Left ventricle myocardium inferior (tissue), 1 donor: Measurements from ENCODE around the gene CPHXL. TPM values are rescaled to one million over a fixed set of nuclear protein-coding genes. Genes with fewer than 3 reads are reported as not detected.

Source experiments
- DNase-seq: peaks from one replicate; pipeline ENCODE4 v3.0.0-alpha.2; 2020
- H3K27ac ChIP-seq: fragments of 200-600 bp; replicated peaks from 2 replicates; pipeline ENCODE4 v1.8.0; 2021
- H3K27me3 ChIP-seq: fragments of 200-600 bp; 2 replicates; pipeline ENCODE4 v1.8.0; 2021; ENCODE audit warnings: low read depth
- H3K36me3 ChIP-seq: fragments of 200-600 bp; 2 replicates; pipeline ENCODE4 v1.8.0; 2021
- H3K4me1 ChIP-seq: fragments of 200-600 bp; 2 replicates; pipeline ENCODE4 v1.8.0; 2021
- H3K4me3 ChIP-seq: fragments of 200-600 bp; 2 replicates; pipeline ENCODE4 v1.8.0; 2021; ENCODE audit warnings: mild to moderate bottlenecking, moderate library complexity
- H3K9me3 ChIP-seq: fragments of 200-600 bp; replicated peaks from 2 replicates; pipeline ENCODE4 v1.8.0; 2021
- intact Hi-C: fragments of 100-400 bp; cut with micrococcal nuclease; formaldehyde crosslinking; loops from one replicate; pipeline ENCODE4 v1.11.0; 2022
- total RNA-seq: library from RNA; stranded (reverse); fragmentation: NEBNext Ultra II Directional; extraction: Animal tissue kit (Norgen Biotek cat#: 25700); gene quantifications from one replicate; pipeline ENCODE4 v1.2.1, GENCODE V29; 2021
- TF ChIP-seq, protein P1 (sequence below): fragments of 200-600 bp; IDR thresholded peaks from 2 replicates; pipeline ENCODE4 v1.8.0; 2021; ENCODE audit warnings: antibody characterized with exemption, mild to moderate bottlenecking, borderline replicate concordance
- donor health status: DM: no; HTN: yes; CAD: no; lungs with severe emphysema.

Gene CPHXL
- total RNA-seq, 1 donor from 2014 or later = not detected

DNA sequence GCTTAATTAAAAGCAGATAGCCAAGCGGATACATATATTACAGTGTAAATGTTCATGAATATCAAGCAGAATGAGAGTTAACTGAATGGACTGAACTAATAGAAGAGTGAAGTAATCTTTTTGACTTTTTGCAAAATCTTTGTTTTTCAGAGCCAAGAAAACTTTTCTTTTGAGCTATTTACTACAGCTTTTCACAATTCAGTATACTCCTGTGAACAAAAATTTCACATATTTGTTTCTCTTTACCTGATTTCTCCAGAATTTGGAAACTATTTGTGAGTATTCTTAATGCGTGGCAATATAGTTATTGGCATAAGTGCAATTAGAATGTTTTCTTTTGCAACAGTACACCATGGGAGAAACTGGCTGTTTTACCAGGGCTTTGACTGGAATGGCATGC is 15.9 kb downstream of the CPHXL start:
- H3K27me3 ChIP-seq = no peaks in the 10 kb centered on the region
- intact Hi-C loops = no loop called here

DNA sequence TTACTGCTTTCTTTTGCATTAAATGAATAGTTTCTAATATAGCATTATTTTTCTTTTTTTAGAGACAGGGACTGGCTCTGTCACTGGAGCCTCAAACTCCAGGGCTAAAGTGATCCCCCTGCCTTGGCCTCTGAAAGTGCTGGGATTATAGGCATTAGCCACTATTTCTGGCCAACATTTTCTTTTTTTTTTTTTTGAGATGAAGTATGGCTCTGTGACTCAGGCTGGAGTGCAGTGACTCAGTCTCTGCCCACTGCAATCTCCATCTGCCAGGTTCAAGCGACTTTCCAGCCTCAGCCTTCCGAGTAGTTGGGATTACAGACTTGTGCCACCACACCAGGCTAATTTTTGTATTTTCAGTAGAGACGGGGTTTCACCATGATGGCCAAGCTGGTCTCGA is 23.0 kb downstream of the CPHXL start:
- TF ChIP-seq, protein P1, sequence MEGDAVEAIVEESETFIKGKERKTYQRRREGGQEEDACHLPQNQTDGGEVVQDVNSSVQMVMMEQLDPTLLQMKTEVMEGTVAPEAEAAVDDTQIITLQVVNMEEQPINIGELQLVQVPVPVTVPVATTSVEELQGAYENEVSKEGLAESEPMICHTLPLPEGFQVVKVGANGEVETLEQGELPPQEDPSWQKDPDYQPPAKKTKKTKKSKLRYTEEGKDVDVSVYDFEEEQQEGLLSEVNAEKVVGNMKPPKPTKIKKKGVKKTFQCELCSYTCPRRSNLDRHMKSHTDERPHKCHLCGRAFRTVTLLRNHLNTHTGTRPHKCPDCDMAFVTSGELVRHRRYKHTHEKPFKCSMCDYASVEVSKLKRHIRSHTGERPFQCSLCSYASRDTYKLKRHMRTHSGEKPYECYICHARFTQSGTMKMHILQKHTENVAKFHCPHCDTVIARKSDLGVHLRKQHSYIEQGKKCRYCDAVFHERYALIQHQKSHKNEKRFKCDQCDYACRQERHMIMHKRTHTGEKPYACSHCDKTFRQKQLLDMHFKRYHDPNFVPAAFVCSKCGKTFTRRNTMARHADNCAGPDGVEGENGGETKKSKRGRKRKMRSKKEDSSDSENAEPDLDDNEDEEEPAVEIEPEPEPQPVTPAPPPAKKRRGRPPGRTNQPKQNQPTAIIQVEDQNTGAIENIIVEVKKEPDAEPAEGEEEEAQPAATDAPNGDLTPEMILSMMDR = no peak
- no peak for DNase-seq
- H3K9me3 ChIP-seq = no peaks in the 10 kb centered on the region
- no peak overlapping the region for H3K4me3 ChIP-seq
- H3K36me3 ChIP-seq = no peaks in the 10 kb centered on the region
- no peaks in the 10 kb centered on the region for H3K4me1 ChIP-seq
- intact Hi-C loops = no loop called here
- no peaks in the 10 kb centered on the region for H3K27me3 ChIP-seq
- H3K27ac ChIP-seq = no peak overlapping the region

More for the DNA sequence above, 15.9 kb downstream of the CPHXL start:
- no peak for DNase-seq
- Histone ChIP-seq H3K4me3 (no peak overlapping the region), H3K27ac (no peak overlapping the region), H3K9me3 (peaks cover 27% of the 10 kb centered on the region), H3K4me1 (no peaks in the 10 kb centered on the region), H3K36me3 (peaks cover 13% of the 10 kb centered on the region)
- TF ChIP-seq, protein P1 = no peak

- no peaks in the 10 kb centered on the region for H3K27me3 ChIP-seq
- no peak for DNase-seq
- TF ChIP-seq, protein P1 = no peak
- no peaks in the 10 kb centered on the region for H3K9me3 ChIP-seq
- no peak overlapping the region for H3K4me3 ChIP-seq
- intact Hi-C loops = no loop called here
- no peak overlapping the region for H3K27ac ChIP-seq
- H3K4me1 ChIP-seq = no peaks in the 10 kb centered on the region
- H3K36me3 ChIP-seq = no peaks in the 10 kb centered on the region
These were observed 24.0 kb downstream of the CPHXL start for GRCh38 chr16:75702242-75702641.

DNA sequence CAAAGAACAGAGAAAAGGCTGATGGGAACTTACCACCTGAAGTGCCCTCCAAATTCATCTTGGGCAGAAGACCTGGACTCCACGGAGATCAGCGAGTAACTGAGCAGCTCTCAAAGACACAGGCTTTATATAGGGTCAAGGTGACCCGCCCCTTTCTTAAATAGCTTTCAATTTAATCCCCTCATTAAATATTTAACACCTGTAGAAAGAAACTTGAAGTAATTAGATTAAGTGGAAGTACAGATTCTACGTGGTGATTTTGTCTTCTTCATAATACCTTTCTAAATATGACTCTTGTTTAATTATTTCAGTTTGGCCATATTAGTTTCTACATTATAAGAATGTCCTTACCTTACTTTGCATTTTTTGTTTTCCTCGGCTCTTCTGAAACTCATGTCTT is 24.9 kb downstream of the CPHXL start, which contains the start of gene DUXB:
Gene DUXB, minus strand, starts transcription at position 101 of the 400 bp plus-strand sequence. Its CDS starts 43 bp downstream, at position 58.
- Histone ChIP-seq H3K36me3 (no peaks in the 10 kb centered on the region), H3K4me1 (no peaks in the 10 kb centered on the region), H3K27ac (no peak within 1 kb of the TSS), H3K4me3 (no peak within 1 kb of the TSS), H3K9me3 (no peaks in the 10 kb centered on the region), H3K27me3 (no peaks in the 10 kb centered on the region)
- no peak for DNase-seq
- intact Hi-C loops = no loop called here
- TF ChIP-seq, protein P1 = no peak

- no peaks in the 10 kb centered on the region for H3K9me3 ChIP-seq
- H3K4me1 ChIP-seq = no peaks in the 10 kb centered on the region
- DNase-seq = no peak
- intact Hi-C loops = loop anchor here (10.0 kb wide), 1 partner anchor 63 kb away; no protein-coding TSS in a partner anchor
- no peak overlapping the region for H3K27ac ChIP-seq
- H3K4me3 ChIP-seq = no peak overlapping the region
- no peaks in the 10 kb centered on the region for H3K36me3 ChIP-seq
- TF ChIP-seq, protein P1 = no peak
- H3K27me3 ChIP-seq = no peaks in the 10 kb centered on the region
These were observed 28.7 kb downstream of the CPHXL start for GRCh38 chr16:75697571-75697970.
